ENCODE measurements around the gene LSG1.

- TF ChIP-seq CTCF (IDR thresholded peaks at IDR 0.05) (no peak), EZH2phosphoT487 (IDR thresholded peaks at IDR 0.05) (no peak), EZH2 (IDR thresholded peaks at IDR 0.05) (no peak)
Measured at GRCh38 chr3:194689493-194689944, 17.5 kb upstream of the LSG1 start.

All from neural progenitor cell (in vitro differentiated cells).